Astrocyte of the cerebellum (primary cell): ENCODE results near the gene MYLK.
"Not testable (repeated sequence)": the region's sequence is repeated elsewhere in the genome, so short reads cannot be mapped to it uniquely, and the experiment has no call there.

Experiments
- DNase-seq: peaks from one replicate; pipeline ENCODE4 v3.0.0-alpha.2; 2011; ENCODE audit warnings: low read depth
- H3K4me3 ChIP-seq: 2 replicates; pipeline ENCODE4 v1.5.1; 2011; ENCODE audit warnings: mild to moderate bottlenecking, low read depth, low read length, moderate library complexity
- in situ Hi-C: cut with HindIII; loops from 2 replicates; pipeline ENCODE4 v1.10.0; 2017; ENCODE audit warnings: low sequenced_read_pairs
- TF ChIP-seq, protein P1 (sequence below): IDR thresholded peaks from 2 replicates; pipeline ENCODE4 v1.5.1; 2012; ENCODE audit warnings: low read length, low read depth, moderate library complexity, mild to moderate bottlenecking; ENCODE audit errors: missing control alignments

Gene MYLK

DNA sequence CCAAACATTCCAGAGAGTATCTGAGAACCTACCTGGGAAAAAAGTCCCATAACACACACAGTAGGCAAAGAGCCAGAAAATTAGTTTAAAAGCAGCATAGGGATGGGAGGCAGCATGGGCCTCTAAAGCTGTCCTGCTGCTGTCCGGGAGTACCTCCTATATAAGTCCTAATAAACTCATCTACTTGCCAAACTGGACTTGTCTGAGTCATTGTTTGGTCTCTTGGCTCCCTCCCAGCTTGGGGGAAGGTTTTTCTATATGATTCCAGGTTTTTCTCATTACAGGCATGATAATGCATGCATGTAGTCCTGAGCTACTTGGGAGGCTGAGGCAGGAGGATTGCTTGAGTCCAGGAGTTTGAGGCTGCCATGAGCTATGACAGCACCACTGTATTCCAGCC, 281.8 kb downstream of the MYLK start:
- DNase-seq = peak; percentile 58

DNA sequence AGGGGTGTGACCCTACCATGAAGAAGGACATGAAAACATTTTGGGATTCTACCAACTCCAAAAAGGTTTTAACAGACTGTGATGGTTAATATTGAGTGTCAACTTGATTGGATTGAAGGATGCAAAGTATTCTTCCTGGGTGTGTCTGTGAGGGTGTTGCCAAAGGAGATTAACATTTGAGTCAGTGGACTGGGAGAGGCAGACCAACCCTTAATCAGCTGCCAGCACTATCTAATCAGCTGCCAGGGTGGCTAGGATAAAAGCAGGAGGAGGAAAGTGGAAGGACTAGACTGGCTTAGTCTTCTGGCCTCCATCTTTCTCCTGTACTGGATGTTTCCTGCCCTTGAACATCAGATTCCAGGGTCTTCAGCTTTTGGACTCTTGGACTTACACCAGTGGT, 283.3 kb downstream of the MYLK start:
- in situ Hi-C loops, DNase-seq, H3K4me3 ChIP-seq: not testable (repeated sequence)

More for the DNA sequence above, 281.8 kb downstream of the MYLK start:
- TF ChIP-seq, protein P1, sequence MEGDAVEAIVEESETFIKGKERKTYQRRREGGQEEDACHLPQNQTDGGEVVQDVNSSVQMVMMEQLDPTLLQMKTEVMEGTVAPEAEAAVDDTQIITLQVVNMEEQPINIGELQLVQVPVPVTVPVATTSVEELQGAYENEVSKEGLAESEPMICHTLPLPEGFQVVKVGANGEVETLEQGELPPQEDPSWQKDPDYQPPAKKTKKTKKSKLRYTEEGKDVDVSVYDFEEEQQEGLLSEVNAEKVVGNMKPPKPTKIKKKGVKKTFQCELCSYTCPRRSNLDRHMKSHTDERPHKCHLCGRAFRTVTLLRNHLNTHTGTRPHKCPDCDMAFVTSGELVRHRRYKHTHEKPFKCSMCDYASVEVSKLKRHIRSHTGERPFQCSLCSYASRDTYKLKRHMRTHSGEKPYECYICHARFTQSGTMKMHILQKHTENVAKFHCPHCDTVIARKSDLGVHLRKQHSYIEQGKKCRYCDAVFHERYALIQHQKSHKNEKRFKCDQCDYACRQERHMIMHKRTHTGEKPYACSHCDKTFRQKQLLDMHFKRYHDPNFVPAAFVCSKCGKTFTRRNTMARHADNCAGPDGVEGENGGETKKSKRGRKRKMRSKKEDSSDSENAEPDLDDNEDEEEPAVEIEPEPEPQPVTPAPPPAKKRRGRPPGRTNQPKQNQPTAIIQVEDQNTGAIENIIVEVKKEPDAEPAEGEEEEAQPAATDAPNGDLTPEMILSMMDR = no peak
- no peak overlapping the region for H3K4me3 ChIP-seq
- in situ Hi-C loops = no loop called here

GRCh38 chr3:123597561-123597960, 286.6 kb downstream of the MYLK start:
- no peak overlapping the region for H3K4me3 ChIP-seq
- no peak for DNase-seq
- in situ Hi-C loops = no loop called here
- TF ChIP-seq, protein P1 = no peak

DNA sequence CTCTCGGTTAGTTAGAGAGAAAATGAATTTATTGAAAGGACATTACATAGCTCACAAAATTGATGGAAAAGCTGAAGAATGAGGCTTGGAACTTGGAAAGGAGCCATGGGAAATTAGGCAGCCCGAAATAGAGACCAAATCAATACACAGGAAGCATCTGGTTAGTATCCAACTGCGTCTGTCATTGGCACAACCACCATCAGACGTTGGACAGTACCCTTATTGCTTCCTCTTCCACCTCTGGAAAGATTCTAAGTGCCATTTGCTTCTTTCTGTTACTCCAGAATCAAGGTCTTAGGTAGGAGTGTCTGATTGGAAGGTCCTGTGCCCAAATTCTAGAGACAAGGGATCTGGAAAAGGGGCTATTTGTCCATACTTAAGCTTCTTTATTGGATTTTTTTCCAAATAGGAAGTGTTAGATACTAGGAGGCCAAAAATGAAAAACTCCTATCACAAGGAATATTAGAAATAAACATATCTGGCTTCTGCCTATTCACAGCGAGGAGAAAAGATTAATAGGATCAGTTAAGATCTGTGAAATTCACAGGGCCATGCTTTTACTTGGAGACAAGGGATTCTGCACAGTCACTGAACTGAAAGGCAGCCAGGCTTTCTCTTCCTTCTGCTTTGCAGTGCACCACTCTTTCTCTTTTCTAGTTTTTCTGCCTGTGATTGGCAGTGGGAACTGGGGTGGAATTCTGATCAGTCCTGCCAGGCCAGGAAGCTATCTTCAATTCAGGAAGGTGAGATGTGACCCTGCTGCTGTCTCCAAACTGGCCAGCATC, 288.5 kb downstream of the MYLK start:
- H3K4me3 ChIP-seq = no peak overlapping the region
- TF ChIP-seq, protein P1 = no peak
- DNase-seq = no peak
- in situ Hi-C loops = no loop called here

DNA sequence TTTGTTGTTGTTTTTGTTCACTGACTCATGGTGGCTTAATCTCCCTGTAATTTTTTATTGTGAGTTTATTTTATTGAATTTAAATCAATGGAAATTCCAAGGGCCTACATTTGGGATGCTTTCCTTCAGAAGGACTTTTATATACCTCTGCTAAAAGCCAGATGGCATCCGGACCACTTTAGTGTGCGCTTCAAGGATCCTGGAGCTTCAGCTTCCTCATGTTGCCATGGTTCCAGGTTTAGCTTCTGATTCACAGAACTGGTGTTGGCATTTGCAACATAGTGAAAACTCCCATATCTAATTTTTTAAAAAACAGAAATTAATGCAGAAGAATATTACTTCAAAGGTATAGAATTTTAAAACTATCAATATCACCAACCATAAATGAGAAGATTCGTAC, 290.8 kb downstream of the MYLK start:
- in situ Hi-C loops = no loop called here
- no peak for DNase-seq
- TF ChIP-seq, protein P1 = no peak
- no peak overlapping the region for H3K4me3 ChIP-seq

- DNase-seq = no peak
- in situ Hi-C loops = no loop called here
- TF ChIP-seq, protein P1 = no peak
- no peak overlapping the region for H3K4me3 ChIP-seq
Measured at GRCh38 chr3:123590685-123591450, 293.3 kb downstream of the MYLK start.

- in situ Hi-C loops = no loop called here
- TF ChIP-seq, protein P1 = no peak
Measured at GRCh38 chr3:123587401-123587800, 296.7 kb downstream of the MYLK start.

More at GRCh38 chr3:123587401-123587800, 296.7 kb downstream of the MYLK start:
- H3K4me3 ChIP-seq = no peak overlapping the region
- no peak for DNase-seq
